ENCODE measurements around the gene HMX1. TPM values are rescaled to one million over a fixed set of nuclear protein-coding genes. Genes with fewer than 3 reads are reported as not detected.

Gene HMX1
- total and polyA plus RNA-seq, 9 donors, result not detected

DNA sequence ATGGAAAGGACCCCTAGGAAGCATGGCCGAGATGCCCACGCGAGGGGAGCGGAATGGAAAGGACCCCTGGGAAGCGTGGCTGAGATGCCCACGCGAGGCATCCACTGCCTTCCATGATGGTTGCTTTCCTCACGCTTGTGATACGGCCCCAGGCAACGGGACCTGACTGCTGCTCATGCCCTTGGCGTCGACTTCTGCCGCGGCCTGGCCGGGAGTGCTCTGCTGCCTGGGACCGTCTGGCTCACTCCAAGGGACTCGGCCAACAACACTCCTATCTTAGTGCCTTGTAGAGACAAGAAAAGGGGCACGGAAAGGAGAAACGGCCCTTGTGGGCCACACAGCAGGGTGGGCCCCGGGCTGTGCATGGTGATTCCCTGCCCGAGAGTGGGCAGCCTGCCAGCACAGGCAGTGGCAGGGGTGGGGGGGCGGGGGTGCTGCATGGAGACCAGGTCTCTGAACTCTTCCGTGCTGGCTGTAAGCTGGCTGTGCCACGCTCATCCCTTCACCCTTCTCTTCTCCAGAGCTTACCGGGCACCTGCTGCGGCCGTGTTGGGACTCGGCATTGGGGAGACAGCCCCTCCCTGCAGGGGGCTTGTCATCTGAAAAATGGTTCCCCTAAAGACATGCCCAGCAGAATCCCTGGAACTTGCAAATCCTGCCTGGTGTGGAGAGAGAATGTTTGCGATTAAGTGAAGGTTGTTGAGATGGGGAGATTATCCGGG, 38.6 kb upstream of the HMX1 start:
- DNase-seq, result peak in 3 of 5 donors; percentile 3 to 17 (median 4)
- intact Hi-C loops (cut with DNase I), result no loop called here
- no peak overlapping the region for H3K4me3 ChIP-seq
- TF ChIP-seq POLR2A (IDR thresholded peaks at IDR 0.05), result no peak
- TF ChIP-seq, protein P1, sequence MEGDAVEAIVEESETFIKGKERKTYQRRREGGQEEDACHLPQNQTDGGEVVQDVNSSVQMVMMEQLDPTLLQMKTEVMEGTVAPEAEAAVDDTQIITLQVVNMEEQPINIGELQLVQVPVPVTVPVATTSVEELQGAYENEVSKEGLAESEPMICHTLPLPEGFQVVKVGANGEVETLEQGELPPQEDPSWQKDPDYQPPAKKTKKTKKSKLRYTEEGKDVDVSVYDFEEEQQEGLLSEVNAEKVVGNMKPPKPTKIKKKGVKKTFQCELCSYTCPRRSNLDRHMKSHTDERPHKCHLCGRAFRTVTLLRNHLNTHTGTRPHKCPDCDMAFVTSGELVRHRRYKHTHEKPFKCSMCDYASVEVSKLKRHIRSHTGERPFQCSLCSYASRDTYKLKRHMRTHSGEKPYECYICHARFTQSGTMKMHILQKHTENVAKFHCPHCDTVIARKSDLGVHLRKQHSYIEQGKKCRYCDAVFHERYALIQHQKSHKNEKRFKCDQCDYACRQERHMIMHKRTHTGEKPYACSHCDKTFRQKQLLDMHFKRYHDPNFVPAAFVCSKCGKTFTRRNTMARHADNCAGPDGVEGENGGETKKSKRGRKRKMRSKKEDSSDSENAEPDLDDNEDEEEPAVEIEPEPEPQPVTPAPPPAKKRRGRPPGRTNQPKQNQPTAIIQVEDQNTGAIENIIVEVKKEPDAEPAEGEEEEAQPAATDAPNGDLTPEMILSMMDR (IDR thresholded peaks at IDR 0.05), result no peak
- TF ChIP-seq EP300 (IDR thresholded peaks at IDR 0.05), result no peak
- no peak overlapping the region for H3K27ac ChIP-seq
- no peaks in the 10 kb centered on the region for H3K36me3 ChIP-seq
- no peaks in the 10 kb centered on the region for H3K27me3 ChIP-seq
- whole genome bisulfite sequencing, 3 donors, result 75 to 81% (median 77%) methylated on average over 29 to 30 of the region's 30 CpGs
- no peaks in the 10 kb centered on the region for H3K4me1 ChIP-seq (ENCODE audit: insufficient read depth)
- no peaks in the 10 kb centered on the region for H3K9me3 ChIP-seq

DNA sequence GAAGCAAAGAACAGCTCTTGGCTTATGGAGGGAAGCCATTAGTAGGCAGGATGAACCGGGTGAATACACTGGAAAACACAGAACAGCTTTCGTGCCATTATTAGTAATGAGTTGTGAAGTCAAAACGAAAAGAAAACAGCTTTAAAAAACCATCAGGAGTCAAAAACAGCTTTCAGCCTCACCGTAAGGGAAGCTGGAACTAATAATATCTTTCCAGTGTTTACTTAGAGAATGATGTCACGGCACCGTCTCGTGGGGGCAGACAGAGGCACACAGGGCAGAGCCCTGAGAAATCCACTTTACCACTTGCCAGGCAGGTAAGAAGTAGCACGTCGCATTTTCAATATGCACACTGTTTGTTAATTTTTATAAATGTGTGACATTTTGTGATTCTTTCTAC, 37.9 kb upstream of the HMX1 start:
- intact Hi-C loops (cut with DNase I), result no loop called here
- Histone ChIP-seq H3K4me3 (no peak overlapping the region), H3K4me1 (ENCODE audit: insufficient read depth) (no peaks in the 10 kb centered on the region), H3K9me3 (no peaks in the 10 kb centered on the region), H3K36me3 (no peaks in the 10 kb centered on the region), H3K27ac (no peak overlapping the region), H3K27me3 (no peaks in the 10 kb centered on the region)
- TF ChIP-seq, protein P1 (IDR thresholded peaks at IDR 0.05), result no peak
- TF ChIP-seq EP300 (IDR thresholded peaks at IDR 0.05) (no peak), POLR2A (IDR thresholded peaks at IDR 0.05) (no peak)
- WGBS, 3 donors, result 31 to 56% (median 46%) methylated on average over 9 of the region's 9 CpGs
- DNase-seq, result no peak

DNA sequence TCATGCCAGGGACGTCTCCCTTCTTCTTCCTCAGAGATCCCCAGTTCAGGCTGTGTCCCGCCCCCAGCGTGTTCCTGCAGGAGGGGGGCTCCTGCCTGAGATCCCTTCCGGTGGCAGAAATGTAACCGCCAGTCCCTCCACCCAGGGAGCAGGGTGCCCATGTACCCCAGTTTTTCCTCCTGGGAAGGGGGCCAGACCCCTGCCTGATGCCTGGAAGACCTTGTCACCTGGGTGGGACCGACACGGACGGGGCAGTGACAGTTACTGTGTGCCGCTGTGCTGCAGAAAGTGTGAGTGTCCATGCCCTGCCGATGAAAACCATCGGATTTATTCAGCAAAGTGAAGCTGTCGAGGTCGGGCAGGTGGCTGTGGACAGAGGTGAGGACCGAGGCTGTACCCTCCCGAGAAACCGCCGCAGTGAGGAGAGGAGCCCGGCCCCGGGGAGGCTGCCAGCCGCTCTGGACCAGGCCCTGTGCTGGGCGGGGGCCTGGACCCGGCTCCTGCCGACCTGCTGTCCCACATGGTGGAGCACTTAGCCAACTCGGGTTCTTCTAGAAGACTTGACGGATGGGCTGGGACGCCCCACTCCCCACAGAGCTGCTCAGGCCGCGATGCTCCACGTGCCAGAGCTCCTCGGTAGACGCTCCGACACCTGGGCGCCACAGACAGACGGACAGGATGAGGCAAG, 36.7 kb upstream of the HMX1 start:
- intact Hi-C loops (cut with DNase I), result no loop called here
- Histone ChIP-seq H3K27ac (no peak overlapping the region), H3K9me3 (no peaks in the 10 kb centered on the region), H3K4me3 (no peak overlapping the region), H3K4me1 (ENCODE audit: insufficient read depth) (no peaks in the 10 kb centered on the region), H3K27me3 (no peaks in the 10 kb centered on the region), H3K36me3 (no peaks in the 10 kb centered on the region)
- 62 to 72% (median 63%) methylated on average over 31 to 34 of the region's 34 CpGs for WGBS, 3 donors
- DNase-seq, result peak in 3 of 5 donors; percentile 3 to 16 (median 8)
- TF ChIP-seq, protein P1 (IDR thresholded peaks at IDR 0.05), result no peak
- TF ChIP-seq POLR2A (IDR thresholded peaks at IDR 0.05), result no peak
- no peak for TF ChIP-seq EP300 (IDR thresholded peaks at IDR 0.05)

DNA sequence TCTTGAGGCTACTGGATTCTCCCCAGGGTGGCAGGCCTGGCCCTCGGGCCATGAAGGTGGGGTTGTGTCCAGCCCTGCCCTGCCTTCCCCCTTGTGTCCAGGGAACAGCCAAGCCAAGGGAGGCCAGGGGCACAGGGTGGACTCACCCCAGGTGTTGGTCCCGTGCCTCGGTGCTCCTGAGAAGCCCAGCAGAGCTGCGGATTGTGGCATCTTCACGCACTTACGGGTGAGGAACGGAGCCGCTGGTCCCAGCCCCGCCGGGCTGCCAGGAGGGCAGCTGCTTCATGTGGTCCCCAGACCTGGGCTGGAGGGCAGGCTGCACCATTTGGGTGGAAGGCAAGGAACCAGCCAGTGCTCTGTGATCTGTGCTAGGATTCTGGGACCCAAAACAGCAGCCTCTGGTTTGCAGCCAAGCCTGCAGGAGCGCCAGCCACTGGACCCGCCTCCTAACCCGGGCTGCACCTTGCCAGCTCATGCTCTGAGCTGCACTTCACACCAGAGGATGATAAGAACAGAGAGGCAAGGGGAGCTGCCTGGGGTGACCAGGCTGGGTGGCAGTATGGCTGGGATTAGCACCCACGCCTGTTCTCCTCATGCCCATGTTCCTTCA, 36.1 kb upstream of the HMX1 start:
- Histone ChIP-seq H3K4me1 (ENCODE audit: insufficient read depth) (no peaks in the 10 kb centered on the region), H3K27ac (no peak overlapping the region), H3K27me3 (no peaks in the 10 kb centered on the region), H3K36me3 (no peaks in the 10 kb centered on the region), H3K4me3 (no peak overlapping the region), H3K9me3 (no peaks in the 10 kb centered on the region)
- no peak for TF ChIP-seq POLR2A (IDR thresholded peaks at IDR 0.05)
- peak in 3 of 5 donors; percentile 4 to 8 (median 7) for DNase-seq
- 75 to 78% (median 75%) methylated on average over 14 of the region's 14 CpGs for WGBS, 3 donors
- intact Hi-C loops (cut with DNase I), result no loop called here
